Mesenchymal stem cell (in vitro differentiated cells and primary cell): ENCODE data around the gene CLCN6.

ENCODE experiments used
- DNase-seq: peaks from one replicate; pipeline ENCODE4 v3.0.0-alpha.2; 2013
- H2AFZ ChIP-seq: one replicate; pipeline ENCODE4 v1.6.1; 2013; ENCODE audit warnings: low read depth, mild to moderate bottlenecking, control low read depth, inconsistent platforms, low read length, moderate library complexity
- H2AK5ac ChIP-seq: 2 replicates; pipeline ENCODE4 v1.6.1; 2013; ENCODE audit warnings: low read length, moderate library complexity, mild to moderate bottlenecking, inconsistent platforms; ENCODE audit not compliant: severe bottlenecking
- H2BK120ac ChIP-seq: one replicate; pipeline ENCODE4 v1.6.1; 2013; ENCODE audit warnings: low read depth, mild to moderate bottlenecking, inconsistent platforms, low read length, moderate library complexity
- H2BK12ac ChIP-seq, 2 experiments: one replicate each; pipeline ENCODE4 v1.6.1; 2013; ENCODE audit warnings: inconsistent platforms in 2 of 2, low read length in 2 of 2, mild to moderate bottlenecking in 2 of 2, moderate library complexity in 2 of 2, control low read depth in 1 of 2
- H2BK15ac ChIP-seq: one replicate; pipeline ENCODE4 v1.6.1; 2013; ENCODE audit warnings: mild to moderate bottlenecking, low read depth, inconsistent platforms; ENCODE audit not compliant: poor library complexity, severe bottlenecking
- H2BK5ac ChIP-seq: 2 replicates; pipeline ENCODE4 v1.6.1; 2013; ENCODE audit warnings: low read depth, mild to moderate bottlenecking, low read length, control low read depth, inconsistent platforms; ENCODE audit not compliant: poor library complexity, severe bottlenecking
- H3K14ac ChIP-seq, 2 experiments: one replicate each; pipeline ENCODE4 v1.6.1; 2013; ENCODE audit warnings: inconsistent platforms in 2 of 2, low read length in 2 of 2, control low read depth in 1 of 2, mild to moderate bottlenecking in 1 of 2, moderate library complexity in 1 of 2
- H3K18ac ChIP-seq, 2 experiments: one replicate each; pipeline ENCODE4 v1.6.1; 2013; ENCODE audit warnings: inconsistent platforms in 2 of 2, low read length in 2 of 2, control low read depth in 1 of 2, low read depth in 1 of 2, mild to moderate bottlenecking in 1 of 2
- H3K23ac ChIP-seq, 2 experiments: one replicate each; pipeline ENCODE4 v1.6.1; 2013; ENCODE audit warnings: inconsistent platforms in 2 of 2, low read length in 2 of 2, mild to moderate bottlenecking in 2 of 2, moderate library complexity in 2 of 2, control low read depth in 1 of 2
- H3K27ac ChIP-seq: 2 replicates; pipeline ENCODE4 v1.5.1; 2013; ENCODE audit warnings: mild to moderate bottlenecking, moderate library complexity, low read length, control low read depth, inconsistent platforms; ENCODE audit not compliant: poor library complexity, severe bottlenecking
- H3K27me3 ChIP-seq, 2 experiments: 2 replicates each; pipeline versions ENCODE4 v1.6.1 to v1.7.0; 2013; ENCODE audit warnings: low read length in 2 of 2, mild to moderate bottlenecking in 2 of 2, moderate library complexity in 2 of 2, control low read depth in 1 of 2, inconsistent platforms in 1 of 2; ENCODE audit not compliant: control insufficient read depth in 1 of 2, insufficient read depth in 1 of 2
- H3K36me3 ChIP-seq, 2 experiments: 2 replicates each; pipeline versions ENCODE4 v1.6.1 to v1.7.0; 2013; ENCODE audit warnings: low read length in 2 of 2, control low read depth in 1 of 2, inconsistent platforms in 1 of 2, low read depth in 1 of 2, mild to moderate bottlenecking in 1 of 2; ENCODE audit not compliant: insufficient read depth in 2 of 2, control insufficient read depth in 1 of 2
- H3K4ac ChIP-seq, 2 experiments: one replicate each; pipeline ENCODE4 v1.6.1; 2013; ENCODE audit warnings: inconsistent platforms in 2 of 2, low read length in 2 of 2, mild to moderate bottlenecking in 2 of 2, moderate library complexity in 2 of 2, control low read depth in 1 of 2, low read depth in 1 of 2
- H3K4me1 ChIP-seq: 2 replicates; pipeline ENCODE4 v1.6.1; 2013; ENCODE audit warnings: low read depth, low read length, control low read depth; ENCODE audit not compliant: control insufficient read depth, insufficient read depth
- H3K4me2 ChIP-seq: 2 replicates; pipeline ENCODE4 v1.6.1; 2013; ENCODE audit warnings: low read length, mild to moderate bottlenecking, inconsistent platforms; ENCODE audit not compliant: poor library complexity, severe bottlenecking
- H3K4me3 ChIP-seq, 2 experiments: 2 replicates each; pipeline versions ENCODE4 v1.5.1 to v1.7.0; 2013; ENCODE audit warnings: low read length in 2 of 2, mild to moderate bottlenecking in 2 of 2, control low read depth in 1 of 2, low read depth in 1 of 2; ENCODE audit not compliant: insufficient read depth in 1 of 2
- H3K79me1 ChIP-seq: replicated peaks from 2 replicates; pipeline ENCODE4 v1.6.1; 2013; ENCODE audit warnings: mild to moderate bottlenecking, control low read depth, low read length, inconsistent platforms; ENCODE audit not compliant: poor library complexity, severe bottlenecking
- H3K9ac ChIP-seq: 2 replicates; pipeline ENCODE4 v1.7.0; 2013; ENCODE audit warnings: mild to moderate bottlenecking, low read length, moderate library complexity
- H3K9me3 ChIP-seq: 2 replicates; pipeline ENCODE4 v1.7.0; 2013; ENCODE audit warnings: mild to moderate bottlenecking, low read length; ENCODE audit not compliant: control insufficient read depth
- H4K8ac ChIP-seq: one replicate; pipeline ENCODE4 v1.6.1; 2013; ENCODE audit warnings: inconsistent platforms, mild to moderate bottlenecking, low read length, moderate library complexity
- H4K91ac ChIP-seq: one replicate; pipeline ENCODE4 v1.6.1; 2013; ENCODE audit warnings: mild to moderate bottlenecking, low read length, inconsistent platforms
- WGBS: methylation state at CpG from one replicate; pipeline ENCODE4 v1.1.7; 2013; ENCODE audit warnings: mixed read lengths; 5-methylcytosine and 5-hydroxymethylcytosine counted together

Gene CLCN6

DNA sequence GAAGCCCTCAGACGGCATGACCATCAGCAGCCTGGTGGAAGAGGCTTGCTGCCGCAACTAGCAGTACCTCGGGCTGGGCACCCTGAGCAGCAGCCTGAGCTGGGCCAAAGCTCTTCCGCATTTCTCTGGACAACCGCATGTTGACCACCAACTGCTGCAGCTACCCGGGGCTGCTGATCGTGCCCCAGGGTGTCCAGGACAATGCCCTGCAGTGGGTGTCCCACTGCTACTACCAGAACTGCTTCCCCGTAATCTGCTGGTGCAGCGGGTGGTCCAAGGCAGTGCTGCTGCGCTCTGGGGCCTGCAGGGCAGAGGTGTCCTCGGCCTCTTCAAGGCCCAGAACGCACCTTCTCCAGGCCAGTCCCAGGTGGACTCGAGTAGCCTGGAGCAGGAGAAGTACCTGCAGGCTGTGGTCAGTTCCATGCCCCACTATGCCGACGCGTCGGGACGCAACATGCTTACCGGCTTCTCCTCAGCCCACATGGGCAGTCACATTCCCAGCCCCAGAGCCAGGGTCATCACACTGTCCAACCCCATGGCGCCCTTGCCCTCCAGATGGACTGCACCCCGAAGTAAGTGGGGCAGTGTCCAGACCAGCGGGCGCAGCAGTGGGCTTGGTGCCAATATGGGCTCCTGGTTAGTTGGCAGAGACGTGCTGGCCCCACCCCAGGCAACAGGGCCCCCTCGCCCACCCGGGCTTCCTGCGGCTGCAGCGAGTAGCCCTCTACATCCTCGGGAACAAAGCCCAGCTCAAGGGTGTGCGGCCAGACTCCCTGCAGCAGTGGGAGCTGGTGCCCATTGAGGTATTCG is 72.3 kb downstream of the CLCN6 start:
- H2BK15ac ChIP-seq = no peak overlapping the region
- H3K27me3 ChIP-seq = peaks cover 36 to 83% of the 10 kb centered on the region in 2 experiments
- no peak overlapping the region for H3K4me3 ChIP-seq
- no peak overlapping the region for H4K91ac ChIP-seq
- H3K9ac ChIP-seq = no peak overlapping the region
- no peaks in the 10 kb centered on the region for H3K79me1 ChIP-seq
- H3K36me3 ChIP-seq = no peaks in the 10 kb centered on the region
- no peak overlapping the region for H3K4me2 ChIP-seq
- H2BK12ac ChIP-seq = no peak overlapping the region
- H2AFZ ChIP-seq = no peak overlapping the region
- H2BK120ac ChIP-seq = no peak overlapping the region
- no peak overlapping the region for H3K18ac ChIP-seq
- H3K4me1 ChIP-seq = peaks cover 6% of the 10 kb centered on the region
- 88% methylated on average over 31 of the region's 31 CpGs for WGBS
- no peak overlapping the region for H3K27ac ChIP-seq
- H3K14ac ChIP-seq = no peak overlapping the region
- no peaks in the 10 kb centered on the region for H3K9me3 ChIP-seq
- no peak overlapping the region for H2AK5ac ChIP-seq
- no peak overlapping the region for H3K4ac ChIP-seq
- no peak overlapping the region for H3K23ac ChIP-seq
- no peak overlapping the region for H4K8ac ChIP-seq
- no peak for DNase-seq
- no peak overlapping the region for H2BK5ac ChIP-seq

DNA sequence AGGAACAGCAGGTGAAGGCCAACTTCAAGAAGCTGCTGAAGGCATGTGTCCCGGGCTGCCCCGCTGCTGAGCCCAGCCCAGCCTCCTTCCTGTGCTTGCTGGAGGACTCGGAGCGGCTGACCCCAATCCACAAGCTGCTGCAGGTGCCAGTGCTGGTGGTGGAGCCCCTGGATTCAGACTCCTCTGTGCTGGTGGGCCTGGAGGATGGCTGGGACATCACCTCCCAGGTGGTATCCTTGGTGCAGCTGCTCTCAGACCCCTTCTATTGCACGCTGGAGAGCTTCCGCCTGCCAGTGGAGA is 72.8 kb downstream of the CLCN6 start:
- Histone ChIP-seq H4K8ac (no peak overlapping the region), H3K79me1 (no peaks in the 10 kb centered on the region), H3K14ac (no peak overlapping the region), H3K4ac (no peak overlapping the region), H2BK12ac (no peak overlapping the region), H3K36me3 (no peaks in the 10 kb centered on the region), H2AK5ac (no peak overlapping the region), H3K18ac (no peak overlapping the region), H3K4me3 (no peak overlapping the region), H4K91ac (no peak overlapping the region), H3K4me2 (no peak overlapping the region), H2BK15ac (no peak overlapping the region), H3K9me3 (no peaks in the 10 kb centered on the region), H3K27ac (no peak overlapping the region), H3K27me3 (peaks cover 41 to 81% of the 10 kb centered on the region in 2 experiments), H3K9ac (no peak overlapping the region), H2BK120ac (no peak overlapping the region), H3K23ac (no peak overlapping the region), H3K4me1 (peaks cover 8% of the 10 kb centered on the region), H2BK5ac (no peak overlapping the region), H2AFZ (no peak overlapping the region)
- no peak for DNase-seq
- 84% methylated on average over 6 of the region's 6 CpGs for WGBS

DNA sequence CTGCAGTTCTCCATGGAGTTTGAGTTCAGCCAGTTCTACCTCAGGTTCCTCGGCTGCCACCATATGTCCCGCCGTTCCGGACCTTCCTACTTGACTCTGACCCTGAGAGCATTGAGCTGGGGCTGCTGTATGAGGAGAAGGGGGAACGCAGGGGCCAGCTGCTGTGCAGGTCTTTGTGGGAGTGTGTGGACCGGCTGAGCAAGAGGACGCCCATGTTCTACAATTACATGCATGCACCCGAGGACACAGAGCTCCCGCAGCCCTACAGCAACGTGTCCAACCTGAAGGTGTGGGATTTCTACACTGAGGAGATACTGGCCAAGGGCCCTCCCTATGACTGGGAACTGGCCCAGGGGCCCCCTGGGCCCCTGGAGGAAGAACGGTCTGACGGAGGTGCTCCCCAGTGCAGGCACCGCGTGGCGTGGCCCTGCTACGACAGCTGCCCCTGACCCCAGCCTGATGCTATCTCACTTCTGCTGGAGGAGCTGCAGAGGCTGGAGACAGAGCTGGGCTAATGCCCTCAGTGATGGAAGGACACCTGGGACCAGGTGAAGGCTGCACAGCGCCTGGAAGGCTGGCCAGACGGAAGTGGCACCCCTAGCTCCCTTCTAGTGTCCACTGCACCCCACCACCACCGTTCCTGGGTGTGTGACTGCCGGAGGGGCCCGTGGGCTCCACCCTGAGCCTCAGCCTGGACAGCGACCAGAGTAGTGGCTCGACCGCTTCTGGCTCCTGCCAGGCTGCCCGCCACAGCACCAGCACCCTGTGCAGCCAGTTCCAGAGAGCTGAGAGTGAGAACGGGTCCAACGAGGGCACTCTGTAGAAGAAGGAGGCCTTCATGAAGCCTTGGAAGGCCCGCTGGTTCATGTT is 73.6 kb downstream of the CLCN6 start:
- Histone ChIP-seq H3K4me3 (no peak overlapping the region), H4K91ac (no peak overlapping the region), H3K9ac (no peak overlapping the region), H4K8ac (no peak overlapping the region), H3K18ac (no peak overlapping the region), H3K79me1 (no peaks in the 10 kb centered on the region), H3K4me1 (peaks cover 8% of the 10 kb centered on the region), H3K23ac (no peak overlapping the region), H2BK15ac (no peak overlapping the region), H2AFZ (no peak overlapping the region), H3K36me3 (no peaks in the 10 kb centered on the region), H2BK5ac (no peak overlapping the region), H2BK120ac (no peak overlapping the region), H2AK5ac (no peak overlapping the region), H2BK12ac (no peak overlapping the region), H3K4me2 (no peak overlapping the region), H3K9me3 (no peaks in the 10 kb centered on the region), H3K4ac (no peak overlapping the region), H3K27me3 (peaks cover 41 to 74% of the 10 kb centered on the region in 2 experiments), H3K14ac (no peak overlapping the region), H3K27ac (no peak overlapping the region)
- DNase-seq = no peak
- 90% methylated on average over 28 of the region's 28 CpGs for WGBS

DNA sequence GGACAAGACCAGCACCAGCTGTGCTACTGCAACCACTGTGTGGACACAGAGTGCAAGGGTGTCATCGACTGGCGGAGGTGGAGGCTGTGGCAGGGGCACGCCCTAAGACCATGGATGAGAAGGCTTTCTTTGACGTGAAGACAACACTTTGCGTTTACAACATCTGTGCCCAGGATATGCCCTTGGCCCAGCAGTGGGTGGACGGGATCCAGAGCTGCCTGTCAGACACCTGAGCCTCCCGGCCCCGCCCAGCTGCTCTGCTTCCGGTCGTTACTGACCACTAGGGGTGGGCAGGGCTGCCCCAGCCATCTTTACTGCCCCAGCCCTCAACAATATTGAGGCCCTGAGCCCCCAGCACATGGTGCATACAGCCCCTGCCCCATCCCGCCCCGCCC is 74.2 kb downstream of the CLCN6 start:
- DNase-seq = no peak
- no peak overlapping the region for H2BK15ac ChIP-seq
- no peaks in the 10 kb centered on the region for H3K9me3 ChIP-seq
- no peak overlapping the region for H3K4ac ChIP-seq
- H2AFZ ChIP-seq = no peak overlapping the region
- no peak overlapping the region for H3K14ac ChIP-seq
- no peak overlapping the region for H2BK120ac ChIP-seq
- H3K4me1 ChIP-seq = peaks cover 8% of the 10 kb centered on the region
- no peaks in the 10 kb centered on the region for H3K79me1 ChIP-seq
- no peak overlapping the region for H3K9ac ChIP-seq
- H3K23ac ChIP-seq = no peak overlapping the region
- H2BK12ac ChIP-seq = no peak overlapping the region
- H3K4me3 ChIP-seq = no peak overlapping the region
- no peak overlapping the region for H4K91ac ChIP-seq
- H3K18ac ChIP-seq = no peak overlapping the region
- H3K27me3 ChIP-seq = peaks cover 41 to 68% of the 10 kb centered on the region in 2 experiments
- H3K4me2 ChIP-seq = no peak overlapping the region
- no peak overlapping the region for H3K27ac ChIP-seq
- WGBS = 75% methylated on average over 12 of the region's 12 CpGs
- no peak overlapping the region for H4K8ac ChIP-seq
- no peak overlapping the region for H2AK5ac ChIP-seq
- no peaks in the 10 kb centered on the region for H3K36me3 ChIP-seq
- H2BK5ac ChIP-seq = no peak overlapping the region
